Upper lobe of left lung (tissue), 4 donors: ENCODE data around the gene ARAF.

Experiments used
- CTCF ChIP-seq, 6 experiments: fragments of 450-650 bp in 4 of 6; fragments of 200-600 bp in 2 of 6; sonication (generic) in 2 of 6; IDR thresholded peaks; one replicate each; pipeline ENCODE4 v1.5.1; 2016 to 2019; ENCODE audit warnings: antibody characterized with exemption in 6 of 6
- EP300 ChIP-seq, 4 donors: sonication (generic); formaldehyde crosslinking; IDR thresholded peaks; one replicate each; pipeline ENCODE4 v1.5.1; 2017; ENCODE audit warnings: antibody characterized with exemption in 4 of 4, control low read depth in 2 of 4
- POLR2AphosphoS5 ChIP-seq, 2 donors: sonication (generic); formaldehyde crosslinking; IDR thresholded peaks; one replicate each; pipeline ENCODE4 v1.5.1; 2017; ENCODE audit warnings: antibody characterized with exemption in 2 of 2

- TF ChIP-seq EP300 (IDR thresholded peaks at IDR 0.05) (no peak), CTCF (IDR thresholded peaks at IDR 0.05) (no peak), POLR2AphosphoS5 (IDR thresholded peaks at IDR 0.05) (no peak)
These were observed 5.8 kb downstream of the ARAF start for GRCh38 chrX:47566841-47567240.
